ENCODE data around the gene APOH. TPM values are rescaled to one million over a fixed set of nuclear protein-coding genes. Genes with fewer than 3 reads are reported as not detected.

APOH gene
- total RNA-seq, 4 donors from 2014 or later = not detected

DNA sequence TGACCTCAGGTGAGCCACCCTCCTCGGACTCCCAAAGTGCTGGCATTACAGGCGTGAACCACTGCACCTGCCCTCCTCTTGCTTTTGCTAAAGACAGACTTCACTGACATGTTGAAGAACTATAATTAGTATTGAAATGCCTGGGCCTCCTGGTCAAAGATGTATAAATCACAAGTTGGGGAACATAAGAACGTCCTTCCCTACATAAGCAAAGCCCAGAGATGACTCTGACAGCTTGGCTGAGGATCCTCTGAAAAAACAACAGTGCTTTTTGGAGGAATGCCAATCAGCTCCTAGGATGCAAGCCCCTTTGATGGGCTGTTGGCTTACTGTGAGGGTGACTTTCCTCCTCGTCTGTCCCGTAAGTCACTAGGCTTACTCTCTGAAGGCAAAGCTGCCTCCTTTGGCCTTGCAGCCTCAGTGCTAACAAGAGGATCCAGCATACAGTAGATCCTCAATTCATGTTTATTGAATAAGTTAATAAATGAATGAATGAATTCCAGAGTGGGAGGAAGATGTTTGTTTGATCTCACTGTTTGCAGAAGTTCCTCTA is 6.3 kb downstream of the APOH start:
- ATAC-seq (ENCODE audit: low FRiP score) = no peak
- DNase-seq (ENCODE audit: low spot score) = no peak
- TF ChIP-seq, protein P1, sequence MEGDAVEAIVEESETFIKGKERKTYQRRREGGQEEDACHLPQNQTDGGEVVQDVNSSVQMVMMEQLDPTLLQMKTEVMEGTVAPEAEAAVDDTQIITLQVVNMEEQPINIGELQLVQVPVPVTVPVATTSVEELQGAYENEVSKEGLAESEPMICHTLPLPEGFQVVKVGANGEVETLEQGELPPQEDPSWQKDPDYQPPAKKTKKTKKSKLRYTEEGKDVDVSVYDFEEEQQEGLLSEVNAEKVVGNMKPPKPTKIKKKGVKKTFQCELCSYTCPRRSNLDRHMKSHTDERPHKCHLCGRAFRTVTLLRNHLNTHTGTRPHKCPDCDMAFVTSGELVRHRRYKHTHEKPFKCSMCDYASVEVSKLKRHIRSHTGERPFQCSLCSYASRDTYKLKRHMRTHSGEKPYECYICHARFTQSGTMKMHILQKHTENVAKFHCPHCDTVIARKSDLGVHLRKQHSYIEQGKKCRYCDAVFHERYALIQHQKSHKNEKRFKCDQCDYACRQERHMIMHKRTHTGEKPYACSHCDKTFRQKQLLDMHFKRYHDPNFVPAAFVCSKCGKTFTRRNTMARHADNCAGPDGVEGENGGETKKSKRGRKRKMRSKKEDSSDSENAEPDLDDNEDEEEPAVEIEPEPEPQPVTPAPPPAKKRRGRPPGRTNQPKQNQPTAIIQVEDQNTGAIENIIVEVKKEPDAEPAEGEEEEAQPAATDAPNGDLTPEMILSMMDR (IDR thresholded peaks at IDR 0.05) = no peak

DNA sequence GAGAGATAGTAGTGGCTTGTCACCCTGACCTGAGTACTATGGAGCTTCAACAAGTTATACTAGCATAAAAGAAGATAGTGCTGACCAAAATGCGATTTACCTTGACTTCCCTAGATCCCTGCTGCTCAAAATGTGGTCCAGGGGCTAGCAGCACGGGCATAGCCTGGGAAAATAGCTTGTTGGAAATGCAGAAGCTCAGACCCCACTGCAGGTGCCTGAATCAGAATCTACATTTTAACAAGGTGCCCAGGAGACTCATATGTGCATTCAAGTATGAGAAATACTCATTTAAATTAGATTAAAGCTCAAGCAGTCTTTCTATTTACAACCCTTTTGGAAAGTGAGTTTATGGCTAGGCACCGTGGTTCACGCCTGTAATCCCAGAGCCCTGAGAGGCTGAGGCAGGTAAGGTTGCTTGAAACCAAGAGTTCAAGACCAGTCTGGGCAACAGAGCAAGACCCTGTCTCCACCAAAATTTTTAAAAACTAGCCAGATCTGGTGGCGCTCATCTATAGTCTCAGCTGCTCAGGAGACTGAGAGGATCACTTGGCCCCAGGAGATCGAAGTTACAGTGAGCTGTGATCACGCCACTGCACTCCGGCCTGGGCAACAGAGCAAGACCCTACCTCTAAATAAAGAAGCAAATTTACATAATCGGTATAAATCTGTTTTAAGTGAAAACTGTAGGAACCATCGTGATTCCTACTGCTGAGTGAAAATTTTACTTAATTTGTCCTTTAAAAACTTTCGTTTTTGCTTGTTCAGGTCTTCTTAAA is 7.3 kb downstream of the APOH start:
- DNase-seq (ENCODE audit: low spot score) (no peak), ATAC-seq (ENCODE audit: low FRiP score) (no peak)
- TF ChIP-seq, protein P1 (IDR thresholded peaks at IDR 0.05) = no peak

DNA sequence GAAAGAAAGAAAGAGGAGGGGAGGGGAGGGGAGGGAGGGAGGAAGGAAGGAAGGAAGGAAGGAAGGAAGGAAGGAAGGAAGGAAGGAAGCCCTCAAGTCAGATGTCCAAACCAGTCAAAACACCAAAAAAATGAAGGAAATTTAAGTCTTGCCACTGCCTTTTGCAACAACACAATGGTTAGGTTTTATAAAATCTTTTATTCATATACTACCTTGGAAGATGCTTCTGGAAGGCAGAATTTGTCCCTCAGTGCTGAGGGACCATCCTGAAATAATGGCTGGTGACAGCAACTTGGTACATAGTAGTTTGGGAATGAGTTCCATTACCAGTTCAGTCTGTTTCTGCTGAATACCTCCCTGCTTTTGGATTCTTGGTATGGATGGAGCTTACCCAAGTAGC is 7.9 kb downstream of the APOH start:
- ATAC-seq (ENCODE audit: low FRiP score) (no peak), DNase-seq (ENCODE audit: low spot score) (no peak)
- TF ChIP-seq, protein P1 (IDR thresholded peaks at IDR 0.05) = no peak

DNA sequence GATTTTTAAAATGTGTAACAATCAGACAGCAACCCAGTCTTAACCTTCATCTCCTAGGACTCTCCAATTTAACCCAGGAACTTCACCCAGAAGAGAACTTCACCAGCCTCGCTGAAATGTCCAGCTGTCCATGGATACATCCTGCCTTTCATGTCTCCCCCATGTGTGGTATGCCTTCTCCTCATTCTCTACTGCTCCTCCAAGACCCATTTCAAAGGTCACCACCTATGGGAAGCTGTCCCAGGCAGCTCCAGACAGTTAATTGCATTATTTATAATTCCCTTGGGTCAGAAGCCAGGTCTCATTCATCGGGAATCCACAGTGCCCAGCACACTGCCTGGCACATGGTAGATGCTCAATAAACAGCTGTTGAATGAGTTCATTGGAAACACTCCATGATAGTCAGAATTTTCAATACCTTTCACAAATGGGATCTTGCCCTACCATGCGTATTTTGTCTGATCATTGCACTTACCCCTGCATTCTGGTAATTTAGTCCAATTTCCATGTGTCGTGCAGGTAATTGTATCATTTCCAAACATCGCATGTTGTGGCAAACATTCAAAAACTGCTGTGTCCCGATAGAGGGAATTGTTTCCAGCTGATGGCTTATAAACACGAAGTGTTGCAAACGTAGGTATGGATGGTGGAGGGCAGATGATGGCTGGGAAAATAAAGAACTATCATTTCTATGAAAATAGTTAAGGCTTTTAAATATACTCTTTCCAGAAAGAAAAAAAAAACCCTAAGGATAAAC is 9.0 kb downstream of the APOH start:
- TF ChIP-seq, protein P1 (IDR thresholded peaks at IDR 0.05) = no peak
- ATAC-seq (ENCODE audit: low FRiP score) (no peak), DNase-seq (ENCODE audit: low spot score) (no peak)

DNA sequence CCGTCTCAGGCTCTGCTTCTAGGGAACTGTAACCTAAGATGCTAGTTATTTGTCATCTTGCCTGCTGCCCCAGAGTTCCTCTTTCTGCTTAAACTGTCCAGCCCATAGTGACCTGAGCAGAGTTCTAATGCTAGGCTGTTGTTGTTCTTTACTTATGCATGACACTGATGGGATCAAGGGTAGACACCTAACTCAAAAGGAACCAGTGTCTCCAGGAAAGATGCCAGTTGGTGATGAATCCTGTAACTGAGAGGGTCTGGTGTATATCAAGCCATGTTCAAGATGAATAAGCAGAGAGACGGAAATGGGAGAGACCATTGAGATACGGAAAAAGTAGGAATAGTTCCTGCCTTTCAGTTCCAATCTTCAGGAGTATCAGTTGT is 13.7 kb downstream of the APOH start:
- no peak for ATAC-seq (ENCODE audit: low FRiP score)

DNA sequence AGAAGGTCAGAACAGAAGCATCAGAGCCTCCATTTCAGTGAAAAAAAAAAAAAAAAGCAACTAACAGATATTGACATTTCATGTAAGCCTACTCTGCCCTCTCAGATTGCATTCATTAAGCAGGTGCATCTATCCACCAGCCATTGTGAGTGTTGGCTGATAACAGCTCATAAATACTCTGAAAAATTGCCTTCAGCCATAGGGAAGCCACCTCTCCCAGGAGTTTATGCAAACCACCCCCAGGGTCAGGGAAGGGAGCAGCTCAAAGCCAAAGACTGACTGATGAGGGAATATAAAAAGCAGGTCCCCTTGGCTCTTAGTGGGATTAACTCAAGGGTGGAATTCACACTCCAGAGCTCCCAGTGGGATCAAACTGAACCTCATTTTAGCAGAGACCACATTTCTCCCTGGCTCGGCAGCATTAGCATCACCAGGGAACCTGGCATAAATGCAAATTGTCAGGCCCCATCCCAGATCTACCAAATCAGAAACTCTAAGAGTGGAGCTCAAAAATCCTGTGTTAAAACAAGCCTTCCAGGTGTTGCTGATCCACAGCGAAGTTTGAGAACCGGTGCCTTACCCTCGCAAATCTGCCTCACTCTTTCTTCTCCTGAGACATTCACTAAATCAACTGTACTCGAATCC is 14.2 kb downstream of the APOH start:
- DNase-seq (ENCODE audit: low spot score) (no peak), ATAC-seq (ENCODE audit: low FRiP score) (no peak)
- TF ChIP-seq, protein P1 (IDR thresholded peaks at IDR 0.05) = no peak

More for the DNA sequence above, 13.7 kb downstream of the APOH start:
- DNase-seq (ENCODE audit: low spot score) = no peak
- TF ChIP-seq, protein P1 (IDR thresholded peaks at IDR 0.05) = no peak

Measured in omental fat pad (tissue), 4 donors.